Ishikawa (cell line): ENCODE data around the gene GDNF.

Experiments
- CEBPB ChIP-seq: IDR thresholded peaks from 2 replicates; pipeline ENCODE4 v1.6.1; 2012
- EGR1 ChIP-seq: IDR thresholded peaks from 2 replicates; pipeline ENCODE4 v1.6.1; 2012
- EP300 ChIP-seq: IDR thresholded peaks from 2 replicates; pipeline ENCODE4 v1.6.1; 2012; ENCODE audit warnings: borderline replicate concordance
- NFIC ChIP-seq: IDR thresholded peaks from 2 replicates; pipeline ENCODE4 v1.6.1; 2012
- TAF1 ChIP-seq: IDR thresholded peaks from 2 replicates; pipeline ENCODE4 v1.6.1; 2012; ENCODE audit warnings: low read depth, mild to moderate bottlenecking
- TCF12 ChIP-seq: IDR thresholded peaks from 2 replicates; pipeline ENCODE4 v1.6.1; 2012; ENCODE audit warnings: low read depth
- TEAD4 ChIP-seq: IDR thresholded peaks from 2 replicates; pipeline ENCODE4 v1.6.1; 2012
- USF1 ChIP-seq: IDR thresholded peaks from 2 replicates; pipeline ENCODE4 v1.6.1; 2012
- YY1 ChIP-seq: IDR thresholded peaks from 2 replicates; pipeline ENCODE4 v1.6.1; 2012; ENCODE audit warnings: low read depth
- TF ChIP-seq, protein P1 (sequence below): IDR thresholded peaks from 2 replicates; pipeline ENCODE4 v1.6.1; 2012; ENCODE audit warnings: low read depth, mild to moderate bottlenecking
- TF ChIP-seq, protein P2 (sequence below): IDR thresholded peaks from 2 replicates; pipeline ENCODE4 v1.6.1; 2012

DNA sequence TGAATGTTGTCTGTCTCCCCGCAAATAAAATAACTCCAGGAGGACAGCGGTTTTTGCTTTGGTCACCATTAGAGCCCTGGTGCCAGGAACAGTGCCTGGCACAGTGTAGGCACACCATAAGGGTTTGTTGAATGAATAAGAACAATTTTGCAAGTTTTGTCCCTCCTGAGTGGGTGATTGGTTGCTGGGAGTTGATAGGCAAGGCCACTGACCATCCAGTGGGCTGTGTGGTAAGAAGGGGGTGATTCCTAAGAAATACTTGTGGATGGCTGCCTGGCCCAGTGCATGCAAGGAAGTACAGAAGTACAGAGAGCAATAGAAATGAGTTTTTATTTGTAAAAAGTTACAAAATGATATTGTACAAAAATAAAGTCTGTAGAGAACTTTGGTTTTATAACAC lies 27.5 kb downstream of the GDNF start:
- TF ChIP-seq YY1 = no peak
- TF ChIP-seq TAF1 = no peak
- TF ChIP-seq, protein P1, sequence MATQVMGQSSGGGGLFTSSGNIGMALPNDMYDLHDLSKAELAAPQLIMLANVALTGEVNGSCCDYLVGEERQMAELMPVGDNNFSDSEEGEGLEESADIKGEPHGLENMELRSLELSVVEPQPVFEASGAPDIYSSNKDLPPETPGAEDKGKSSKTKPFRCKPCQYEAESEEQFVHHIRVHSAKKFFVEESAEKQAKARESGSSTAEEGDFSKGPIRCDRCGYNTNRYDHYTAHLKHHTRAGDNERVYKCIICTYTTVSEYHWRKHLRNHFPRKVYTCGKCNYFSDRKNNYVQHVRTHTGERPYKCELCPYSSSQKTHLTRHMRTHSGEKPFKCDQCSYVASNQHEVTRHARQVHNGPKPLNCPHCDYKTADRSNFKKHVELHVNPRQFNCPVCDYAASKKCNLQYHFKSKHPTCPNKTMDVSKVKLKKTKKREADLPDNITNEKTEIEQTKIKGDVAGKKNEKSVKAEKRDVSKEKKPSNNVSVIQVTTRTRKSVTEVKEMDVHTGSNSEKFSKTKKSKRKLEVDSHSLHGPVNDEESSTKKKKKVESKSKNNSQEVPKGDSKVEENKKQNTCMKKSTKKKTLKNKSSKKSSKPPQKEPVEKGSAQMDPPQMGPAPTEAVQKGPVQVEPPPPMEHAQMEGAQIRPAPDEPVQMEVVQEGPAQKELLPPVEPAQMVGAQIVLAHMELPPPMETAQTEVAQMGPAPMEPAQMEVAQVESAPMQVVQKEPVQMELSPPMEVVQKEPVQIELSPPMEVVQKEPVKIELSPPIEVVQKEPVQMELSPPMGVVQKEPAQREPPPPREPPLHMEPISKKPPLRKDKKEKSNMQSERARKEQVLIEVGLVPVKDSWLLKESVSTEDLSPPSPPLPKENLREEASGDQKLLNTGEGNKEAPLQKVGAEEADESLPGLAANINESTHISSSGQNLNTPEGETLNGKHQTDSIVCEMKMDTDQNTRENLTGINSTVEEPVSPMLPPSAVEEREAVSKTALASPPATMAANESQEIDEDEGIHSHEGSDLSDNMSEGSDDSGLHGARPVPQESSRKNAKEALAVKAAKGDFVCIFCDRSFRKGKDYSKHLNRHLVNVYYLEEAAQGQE = no peak
- TF ChIP-seq EP300 = no peak
- TF ChIP-seq TCF12 = no peak
- no peak for TF ChIP-seq EGR1
- TF ChIP-seq, protein P2, sequence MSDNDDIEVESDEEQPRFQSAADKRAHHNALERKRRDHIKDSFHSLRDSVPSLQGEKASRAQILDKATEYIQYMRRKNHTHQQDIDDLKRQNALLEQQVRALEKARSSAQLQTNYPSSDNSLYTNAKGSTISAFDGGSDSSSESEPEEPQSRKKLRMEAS = no peak
- TF ChIP-seq TEAD4 = no peak
- TF ChIP-seq USF1 = no peak
- TF ChIP-seq NFIC = no peak
- TF ChIP-seq CEBPB = no peak
